ENCODE results near the gene MTARC2.

- TF ChIP-seq CTCF (conservative IDR thresholded peaks at IDR 0.05) = no peak
- no peak for TF ChIP-seq ZFX (IDR thresholded peaks at IDR 0.05)
Observed at GRCh38 chr1:220746851-220747250, 1.3 kb upstream of the MTARC2 start.

Measured in C4-2B (cell line).